NCI-H2196 (cell line): ENCODE results near the gene PKD1L1.
"Not testable (repeated sequence)": the region's sequence is repeated elsewhere in the genome, so short reads cannot be mapped to it uniquely, and the experiment has no call there.

Experiments used
- DNase-seq: peaks from one replicate; lab custom pipeline; 2025; ENCODE audit not compliant: unreplicated experiment; lab: John Stamatoyannopoulos, UW

The PKD1L1 gene

GRCh38 chr7:47799524-47799923 is 148.7 kb downstream of the PKD1L1 start:
- DNase-seq = no peak

GRCh38 chr7:47796347-47796746 is 151.9 kb downstream of the PKD1L1 start:
- no peak for DNase-seq

GRCh38 chr7:47795631-47796030 is 152.6 kb downstream of the PKD1L1 start:
- no peak for DNase-seq

GRCh38 chr7:47795126-47795525 is 153.1 kb downstream of the PKD1L1 start:
- DNase-seq = not testable (repeated sequence)

- no peak for DNase-seq
Measured at GRCh38 chr7:47794016-47794415, 154.2 kb downstream of the PKD1L1 start.

GRCh38 chr7:47793186-47793585 is 155.1 kb downstream of the PKD1L1 start:
- DNase-seq = not testable (repeated sequence)

- DNase-seq = no peak
Measured at GRCh38 chr7:47792521-47793121, 155.6 kb downstream of the PKD1L1 start.

GRCh38 chr7:47791682-47792081 is 156.6 kb downstream of the PKD1L1 start:
- DNase-seq = no peak

- no peak for DNase-seq
Measured at GRCh38 chr7:47788083-47788482, 160.2 kb downstream of the PKD1L1 start.

GRCh38 chr7:47787249-47788069 is 160.8 kb downstream of the PKD1L1 start:
- no peak for DNase-seq

GRCh38 chr7:47786557-47787248 is 161.6 kb downstream of the PKD1L1 start:
- DNase-seq = peak; percentile 30

- DNase-seq = no peak
Measured at GRCh38 chr7:47785923-47786556, 162.2 kb downstream of the PKD1L1 start.

GRCh38 chr7:47783456-47784223 is 164.6 kb downstream of the PKD1L1 start:
- no peak for DNase-seq

- DNase-seq = no peak
Measured at GRCh38 chr7:47782792-47783191, 165.5 kb downstream of the PKD1L1 start.

- DNase-seq = no peak
Measured at GRCh38 chr7:47782022-47782421, 166.2 kb downstream of the PKD1L1 start.

GRCh38 chr7:47780555-47780954 is 167.7 kb downstream of the PKD1L1 start:
- DNase-seq = no peak

GRCh38 chr7:47779341-47779771 is 168.9 kb downstream of the PKD1L1 start:
- no peak for DNase-seq

GRCh38 chr7:47778153-47778661 is 170.1 kb downstream of the PKD1L1 start:
- no peak for DNase-seq

GRCh38 chr7:47777531-47778152 is 170.6 kb downstream of the PKD1L1 start:
- no peak for DNase-seq

GRCh38 chr7:47776335-47776734 is 171.9 kb downstream of the PKD1L1 start:
- no peak for DNase-seq
